ENCODE results near the gene HOXB4.
"Not testable (repeated sequence)": the region's sequence is repeated elsewhere in the genome, so short reads cannot be mapped to it uniquely, and the experiment has no call there.

Gene HOXB4

DNA sequence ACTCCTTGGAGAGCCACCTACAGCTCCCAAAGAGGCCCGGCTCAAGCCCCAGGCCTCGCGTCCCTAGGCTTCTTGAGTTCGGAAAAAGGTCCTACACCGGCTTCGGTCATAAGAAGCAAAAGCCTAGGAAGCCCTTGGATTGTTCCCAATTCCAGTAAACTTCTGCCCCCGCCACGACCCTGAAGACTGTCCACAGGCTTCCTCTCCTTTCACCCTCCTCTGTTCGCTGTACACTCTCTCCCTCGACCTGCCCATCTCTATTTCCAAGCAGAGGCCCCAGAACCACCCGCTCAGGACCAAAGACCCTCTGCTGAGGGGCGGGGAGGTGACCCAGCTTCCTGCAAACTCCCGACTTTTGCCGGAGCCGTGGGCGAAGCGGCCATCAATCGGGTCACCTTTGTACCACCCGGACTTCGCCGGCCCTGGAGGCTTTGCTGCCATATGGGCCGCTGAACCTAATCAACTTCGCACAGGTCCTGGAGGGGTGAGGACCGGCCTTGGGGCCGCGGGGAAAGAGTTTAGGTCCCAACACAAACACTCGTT, 36.0 kb downstream of the HOXB4 start:
- Histone ChIP-seq H3K27me3 (ENCODE audit: control insufficient read depth in 2 of 2, insufficient read depth in 2 of 2, low read length in 2 of 2) (peaks cover 0 to 3% of the 10 kb centered on the region in 2 donors), H3K9ac (ENCODE audit: low read depth in 1 of 2, low read length in 2 of 2) (peak overlapping the region; percentile 69 to 74)

DNA sequence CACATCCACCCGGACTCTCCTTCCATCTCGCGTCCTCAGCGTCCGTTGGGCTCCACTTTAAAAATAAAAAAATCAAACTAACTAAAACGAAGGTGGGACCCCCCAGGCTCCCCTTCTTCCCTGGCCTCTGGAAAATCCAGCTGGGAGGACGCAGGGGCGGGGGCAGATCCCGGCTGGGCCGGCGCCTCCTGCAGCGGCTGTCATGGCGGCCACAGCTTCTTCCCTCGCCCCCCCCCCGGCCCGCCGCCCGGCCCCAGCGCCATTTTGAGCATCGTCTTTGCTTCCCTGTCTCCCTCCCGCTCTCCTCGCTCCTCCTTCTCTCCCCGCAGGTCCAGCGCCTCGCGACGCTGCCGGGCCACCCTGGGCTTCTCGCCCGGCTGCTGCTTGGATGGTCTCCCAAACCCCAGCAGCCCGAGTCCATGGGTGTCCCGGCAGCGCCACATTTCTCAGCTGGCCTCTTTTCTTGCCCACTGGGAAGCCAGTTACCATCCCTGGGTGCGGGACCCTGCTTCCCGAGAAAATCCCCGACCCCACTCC, 36.5 kb downstream of the HOXB4 start:
- Histone ChIP-seq H3K36me3 (ENCODE audit: control insufficient read depth in 2 of 2, insufficient read depth in 2 of 2, low read length in 2 of 2) (no peaks in the 10 kb centered on the region), H3K4me3 (ENCODE audit: low read length in 2 of 2) (peak overlapping the region; percentile 53 to 80), H3K9ac (ENCODE audit: low read depth in 1 of 2, low read length in 2 of 2) (peak overlapping the region; percentile 69 to 74), H3K27ac (ENCODE audit: low read depth in 2 of 2, low read length in 2 of 2) (peak overlapping the region; percentile 82 to 87), H3K9me3 (ENCODE audit: control insufficient read depth in 2 of 2, low read length in 2 of 2) (no peaks in the 10 kb centered on the region), H3K4me1 (ENCODE audit: control insufficient read depth in 2 of 2, insufficient read depth in 2 of 2, low read length in 2 of 2) (peaks cover 9 to 12% of the 10 kb centered on the region in 2 donors), H3K27me3 (ENCODE audit: control insufficient read depth in 2 of 2, insufficient read depth in 2 of 2, low read length in 2 of 2) (peaks cover 0 to 3% of the 10 kb centered on the region in 2 donors)

More for the DNA sequence above, 36.0 kb downstream of the HOXB4 start:
- H3K4me1 ChIP-seq (ENCODE audit: control insufficient read depth in 2 of 2, insufficient read depth in 2 of 2, low read length in 2 of 2) = peaks cover 12% of the 10 kb centered on the region in 2 donors
- no peaks in the 10 kb centered on the region for H3K36me3 ChIP-seq (ENCODE audit: control insufficient read depth in 2 of 2, insufficient read depth in 2 of 2, low read length in 2 of 2)
- H3K27ac ChIP-seq (ENCODE audit: low read depth in 2 of 2, low read length in 2 of 2) = peak overlapping the region; percentile 82 to 87
- H3K9me3 ChIP-seq (ENCODE audit: control insufficient read depth in 2 of 2, low read length in 2 of 2) = no peaks in the 10 kb centered on the region
- H3K4me3 ChIP-seq (ENCODE audit: low read length in 2 of 2) = peak overlapping the region; percentile 53 to 80

DNA sequence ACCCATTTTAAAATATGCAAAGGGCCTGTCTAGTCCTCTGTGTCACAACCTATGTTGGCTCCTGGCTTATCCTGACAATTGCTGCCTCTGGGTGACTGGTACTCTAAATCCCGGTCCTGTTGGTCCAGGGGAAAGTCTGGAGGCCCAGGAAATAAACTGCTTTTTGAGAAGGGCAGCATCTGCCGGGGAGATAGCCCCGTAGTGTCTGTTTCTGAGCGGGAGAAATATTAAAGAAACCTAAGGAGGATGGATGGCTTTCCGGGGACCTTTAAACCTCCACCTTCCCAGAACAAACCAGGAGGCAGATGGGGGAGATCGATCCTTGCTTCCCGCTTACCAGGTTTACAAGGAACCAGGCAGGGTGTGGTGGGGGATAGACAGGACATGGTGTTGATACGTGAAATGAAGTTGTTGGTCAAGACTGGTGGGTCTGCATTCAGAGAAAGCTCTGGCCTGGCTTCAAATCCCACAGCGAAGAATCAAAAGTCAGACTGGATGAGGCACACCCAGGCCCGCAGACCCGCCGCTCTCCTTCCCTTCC, 37.0 kb downstream of the HOXB4 start:
- H3K36me3 ChIP-seq (ENCODE audit: control insufficient read depth in 2 of 2, insufficient read depth in 2 of 2, low read length in 2 of 2) = no peaks in the 10 kb centered on the region
- H3K27ac ChIP-seq (ENCODE audit: low read depth in 2 of 2, low read length in 2 of 2) = peak overlapping the region; percentile 82 to 87
- peak overlapping the region; percentile 53 to 80 for H3K4me3 ChIP-seq (ENCODE audit: low read length in 2 of 2)
- H3K9me3 ChIP-seq (ENCODE audit: control insufficient read depth in 2 of 2, low read length in 2 of 2) = no peaks in the 10 kb centered on the region
- H3K4me1 ChIP-seq (ENCODE audit: control insufficient read depth in 2 of 2, insufficient read depth in 2 of 2, low read length in 2 of 2) = peaks cover 6 to 7% of the 10 kb centered on the region in 2 donors
- peaks cover 0 to 3% of the 10 kb centered on the region in 2 donors for H3K27me3 ChIP-seq (ENCODE audit: control insufficient read depth in 2 of 2, insufficient read depth in 2 of 2, low read length in 2 of 2)
- H3K9ac ChIP-seq (ENCODE audit: low read depth in 1 of 2, low read length in 2 of 2) = peak overlapping the region; percentile 69

DNA sequence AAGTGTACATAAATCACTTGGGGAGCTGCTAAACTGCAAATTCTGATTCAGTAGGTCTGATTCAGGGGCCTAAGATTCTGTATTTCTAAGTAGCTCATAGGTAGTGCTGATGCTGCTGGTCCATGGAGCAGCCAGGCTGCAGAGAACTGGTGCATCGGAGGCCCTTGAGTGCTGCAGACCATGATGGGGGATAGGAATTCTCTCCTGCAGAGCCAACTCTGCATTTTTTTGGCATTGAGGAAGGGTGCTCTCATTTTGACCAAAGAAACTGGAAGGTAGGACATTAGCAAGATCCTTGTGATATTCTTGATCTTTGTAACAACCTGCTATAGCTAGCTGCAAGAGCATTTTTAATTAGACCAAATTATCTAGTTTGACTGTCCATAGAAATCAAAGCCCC, 37.9 kb downstream of the HOXB4 start:
- H3K9ac ChIP-seq (ENCODE audit: low read depth in 1 of 2, low read length in 2 of 2) = no peak overlapping the region
- no peak overlapping the region for H3K4me3 ChIP-seq (ENCODE audit: low read length in 2 of 2)
- H3K9me3 ChIP-seq (ENCODE audit: control insufficient read depth in 2 of 2, low read length in 2 of 2) = no peaks in the 10 kb centered on the region
- no peak overlapping the region for H3K27ac ChIP-seq (ENCODE audit: low read depth in 2 of 2, low read length in 2 of 2)
- H3K27me3 ChIP-seq (ENCODE audit: control insufficient read depth in 2 of 2, insufficient read depth in 2 of 2, low read length in 2 of 2) = peaks cover 0 to 3% of the 10 kb centered on the region in 2 donors
- H3K4me1 ChIP-seq (ENCODE audit: control insufficient read depth in 2 of 2, insufficient read depth in 2 of 2, low read length in 2 of 2) = peaks cover 0 to 2% of the 10 kb centered on the region in 2 donors
- H3K36me3 ChIP-seq (ENCODE audit: control insufficient read depth in 2 of 2, insufficient read depth in 2 of 2, low read length in 2 of 2) = no peaks in the 10 kb centered on the region

DNA sequence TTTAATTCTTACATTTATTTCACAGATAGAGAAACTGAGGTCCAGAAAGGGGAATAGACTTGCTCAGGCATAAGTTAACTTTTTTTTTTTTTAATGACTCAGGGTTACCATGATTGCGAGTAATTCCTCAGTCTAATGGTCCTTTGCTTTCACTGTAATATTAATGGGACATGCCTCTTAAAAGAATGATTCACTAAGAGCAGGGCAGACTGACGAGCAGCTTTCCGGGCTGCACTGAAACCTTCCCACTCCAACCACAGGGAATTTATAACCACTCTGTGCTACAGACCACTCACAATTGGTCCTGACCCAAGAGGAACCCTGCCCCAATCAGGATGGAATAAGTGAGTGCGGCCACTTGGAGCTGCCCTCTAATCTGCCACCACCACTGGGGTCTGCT, 39.0 kb downstream of the HOXB4 start:
- H3K27ac ChIP-seq (ENCODE audit: low read depth in 2 of 2, low read length in 2 of 2) = no peak overlapping the region
- peaks cover 0 to 3% of the 10 kb centered on the region in 2 donors for H3K27me3 ChIP-seq (ENCODE audit: control insufficient read depth in 2 of 2, insufficient read depth in 2 of 2, low read length in 2 of 2)
- no peaks in the 10 kb centered on the region for H3K4me1 ChIP-seq (ENCODE audit: control insufficient read depth in 2 of 2, insufficient read depth in 2 of 2, low read length in 2 of 2)
- H3K9ac ChIP-seq (ENCODE audit: low read depth in 1 of 2, low read length in 2 of 2) = no peak overlapping the region
- no peak overlapping the region for H3K4me3 ChIP-seq (ENCODE audit: low read length in 2 of 2)
- no peaks in the 10 kb centered on the region for H3K9me3 ChIP-seq (ENCODE audit: control insufficient read depth in 2 of 2, low read length in 2 of 2)
- H3K36me3 ChIP-seq (ENCODE audit: control insufficient read depth in 2 of 2, insufficient read depth in 2 of 2, low read length in 2 of 2) = no peaks in the 10 kb centered on the region

DNA sequence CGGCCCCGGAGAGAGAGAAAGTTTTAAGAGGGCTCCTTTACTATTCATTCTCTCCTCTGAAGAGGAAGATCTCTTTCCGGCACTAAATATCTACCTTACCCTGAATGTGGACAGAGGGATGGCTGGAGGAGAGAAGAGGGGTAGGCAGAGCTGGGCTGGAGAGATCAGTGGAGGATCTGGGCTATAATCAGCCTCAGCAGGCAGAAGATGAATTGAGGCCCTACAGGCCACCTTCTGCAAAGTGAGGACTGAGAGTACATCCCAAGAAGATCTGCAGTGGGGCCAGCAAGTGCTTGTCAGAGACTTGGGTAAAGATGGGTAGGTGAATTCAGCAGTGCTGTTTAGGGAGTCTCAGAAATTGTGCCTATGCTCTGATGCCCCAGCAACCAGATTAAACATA, 40.8 kb downstream of the HOXB4 start:
- Histone ChIP-seq H3K4me1 (ENCODE audit: control insufficient read depth in 2 of 2, insufficient read depth in 2 of 2, low read length in 2 of 2) (no peaks in the 10 kb centered on the region), H3K27ac (ENCODE audit: low read depth in 2 of 2, low read length in 2 of 2) (no peak overlapping the region), H3K27me3 (ENCODE audit: control insufficient read depth in 2 of 2, insufficient read depth in 2 of 2, low read length in 2 of 2) (no peaks in the 10 kb centered on the region), H3K36me3 (ENCODE audit: control insufficient read depth in 2 of 2, insufficient read depth in 2 of 2, low read length in 2 of 2) (no peaks in the 10 kb centered on the region), H3K4me3 (ENCODE audit: low read length in 2 of 2) (no peak overlapping the region), H3K9me3 (ENCODE audit: control insufficient read depth in 2 of 2, low read length in 2 of 2) (no peaks in the 10 kb centered on the region), H3K9ac (ENCODE audit: low read depth in 1 of 2, low read length in 2 of 2) (no peak overlapping the region)

DNA sequence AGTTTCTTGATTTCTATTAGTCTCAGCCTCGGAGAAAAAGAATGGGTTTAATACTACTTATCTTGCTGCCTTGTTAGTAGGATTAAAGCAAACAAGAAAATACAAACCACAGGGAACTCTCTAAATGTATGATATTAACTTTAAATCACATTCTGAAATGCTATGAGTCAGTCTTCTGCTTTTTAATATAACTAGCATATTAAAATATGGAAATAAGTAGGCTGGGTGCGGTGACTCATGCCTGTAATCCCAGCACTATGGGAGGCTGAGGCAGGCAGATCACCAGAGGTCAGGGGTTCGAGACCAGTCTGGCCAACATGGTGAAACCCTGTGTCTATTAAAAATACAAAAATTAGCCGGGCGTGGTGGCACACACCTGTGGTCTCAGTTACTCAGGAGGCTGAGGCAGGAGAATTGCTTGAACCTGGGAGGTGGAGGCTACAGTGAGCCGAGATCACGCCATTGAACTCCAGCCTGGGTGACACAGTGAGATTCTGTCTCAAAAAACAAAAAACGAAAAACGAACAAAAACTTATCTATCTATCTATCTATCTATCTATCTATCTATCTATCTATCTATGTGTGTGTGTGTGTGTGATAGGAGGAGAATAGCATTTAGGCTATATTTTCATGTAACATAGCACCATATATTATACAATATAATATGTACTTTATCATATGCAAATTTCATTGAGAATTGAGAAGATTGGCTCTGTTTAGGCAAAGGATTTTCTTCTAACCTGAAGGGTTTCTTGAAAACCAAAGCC, 42.2 kb downstream of the HOXB4 start:
- H3K4me3 ChIP-seq (ENCODE audit: low read length in 2 of 2); H3K27ac ChIP-seq (ENCODE audit: low read depth in 2 of 2, low read length in 2 of 2); H3K9me3 ChIP-seq (ENCODE audit: control insufficient read depth in 2 of 2, low read length in 2 of 2); H3K36me3 ChIP-seq (ENCODE audit: control insufficient read depth in 2 of 2, insufficient read depth in 2 of 2, low read length in 2 of 2); H3K9ac ChIP-seq (ENCODE audit: low read depth in 1 of 2, low read length in 2 of 2); H3K4me1 ChIP-seq (ENCODE audit: control insufficient read depth in 2 of 2, insufficient read depth in 2 of 2, low read length in 2 of 2); H3K27me3 ChIP-seq (ENCODE audit: control insufficient read depth in 2 of 2, insufficient read depth in 2 of 2, low read length in 2 of 2): not testable (repeated sequence)

DNA sequence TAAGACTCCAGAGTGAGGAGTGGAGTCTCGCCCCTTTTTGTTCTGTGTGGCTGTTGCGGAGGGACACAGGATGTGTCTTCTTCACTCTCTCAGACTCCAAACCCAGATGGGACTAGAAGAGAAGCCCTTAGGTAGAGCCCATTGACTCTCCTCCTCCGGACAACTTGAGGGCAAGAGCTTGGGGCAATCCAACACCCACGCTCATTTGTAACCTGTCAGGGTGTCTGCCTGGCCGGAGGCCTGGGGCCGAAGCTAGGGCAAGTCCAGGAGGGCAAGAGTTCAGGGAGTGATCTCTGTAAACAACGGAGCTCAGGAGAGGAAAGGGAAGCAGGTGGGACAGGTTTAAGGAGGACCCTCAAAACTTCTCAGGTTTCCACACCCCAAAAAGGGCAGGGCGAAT, 45.9 kb downstream of the HOXB4 start:
- no peaks in the 10 kb centered on the region for H3K9me3 ChIP-seq (ENCODE audit: control insufficient read depth in 2 of 2, low read length in 2 of 2)
- H3K4me3 ChIP-seq (ENCODE audit: low read length in 2 of 2) = no peak overlapping the region
- H3K4me1 ChIP-seq (ENCODE audit: control insufficient read depth in 2 of 2, insufficient read depth in 2 of 2, low read length in 2 of 2) = no peaks in the 10 kb centered on the region
- H3K27me3 ChIP-seq (ENCODE audit: control insufficient read depth in 2 of 2, insufficient read depth in 2 of 2, low read length in 2 of 2) = peaks cover 0 to 2% of the 10 kb centered on the region in 2 donors
- no peak overlapping the region for H3K9ac ChIP-seq (ENCODE audit: low read depth in 1 of 2, low read length in 2 of 2)
- H3K27ac ChIP-seq (ENCODE audit: low read depth in 2 of 2, low read length in 2 of 2) = no peak overlapping the region
- H3K36me3 ChIP-seq (ENCODE audit: control insufficient read depth in 2 of 2, insufficient read depth in 2 of 2, low read length in 2 of 2) = no peaks in the 10 kb centered on the region

DNA sequence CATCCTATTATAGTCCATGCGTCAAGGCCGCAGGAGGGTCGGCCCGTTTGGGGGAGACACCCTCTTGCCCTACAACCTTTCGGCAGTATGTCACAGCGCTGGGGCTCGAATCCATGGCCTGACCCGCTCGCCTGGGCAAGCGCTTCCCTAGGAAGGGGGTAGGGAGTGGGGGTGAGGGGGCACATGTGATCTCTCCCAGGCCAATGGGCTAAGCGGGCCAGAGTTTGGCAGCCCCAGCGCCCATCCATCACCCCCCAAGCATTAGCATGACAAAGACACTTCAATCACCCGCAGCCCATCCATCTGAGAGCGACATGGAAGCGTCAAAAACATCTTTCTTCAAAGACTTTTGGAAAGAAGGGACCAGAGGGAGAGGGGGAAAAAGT, 47.3 kb downstream of the HOXB4 start, which contains the start of gene HOXB1:
HOXB1 (minus strand) TSS at position 125 of the 386 bp plus-strand sequence; CDS start at position 18, 107 bp downstream.
- Histone ChIP-seq H3K9me3 (ENCODE audit: control insufficient read depth in 2 of 2, low read length in 2 of 2) (no peaks in the 10 kb centered on the region), H3K27me3 (ENCODE audit: control insufficient read depth in 2 of 2, insufficient read depth in 2 of 2, low read length in 2 of 2) (peaks cover 4 to 8% of the 10 kb centered on the region in 2 donors), H3K36me3 (ENCODE audit: control insufficient read depth in 2 of 2, insufficient read depth in 2 of 2, low read length in 2 of 2) (no peaks in the 10 kb centered on the region), H3K27ac (ENCODE audit: low read depth in 2 of 2, low read length in 2 of 2) (no peak within 1 kb of the TSS), H3K4me3 (ENCODE audit: low read length in 2 of 2) (no peak within 1 kb of the TSS), H3K4me1 (ENCODE audit: control insufficient read depth in 2 of 2, insufficient read depth in 2 of 2, low read length in 2 of 2) (no peaks in the 10 kb centered on the region), H3K9ac (ENCODE audit: low read depth in 1 of 2, low read length in 2 of 2) (no peak within 1 kb of the TSS)

DNA sequence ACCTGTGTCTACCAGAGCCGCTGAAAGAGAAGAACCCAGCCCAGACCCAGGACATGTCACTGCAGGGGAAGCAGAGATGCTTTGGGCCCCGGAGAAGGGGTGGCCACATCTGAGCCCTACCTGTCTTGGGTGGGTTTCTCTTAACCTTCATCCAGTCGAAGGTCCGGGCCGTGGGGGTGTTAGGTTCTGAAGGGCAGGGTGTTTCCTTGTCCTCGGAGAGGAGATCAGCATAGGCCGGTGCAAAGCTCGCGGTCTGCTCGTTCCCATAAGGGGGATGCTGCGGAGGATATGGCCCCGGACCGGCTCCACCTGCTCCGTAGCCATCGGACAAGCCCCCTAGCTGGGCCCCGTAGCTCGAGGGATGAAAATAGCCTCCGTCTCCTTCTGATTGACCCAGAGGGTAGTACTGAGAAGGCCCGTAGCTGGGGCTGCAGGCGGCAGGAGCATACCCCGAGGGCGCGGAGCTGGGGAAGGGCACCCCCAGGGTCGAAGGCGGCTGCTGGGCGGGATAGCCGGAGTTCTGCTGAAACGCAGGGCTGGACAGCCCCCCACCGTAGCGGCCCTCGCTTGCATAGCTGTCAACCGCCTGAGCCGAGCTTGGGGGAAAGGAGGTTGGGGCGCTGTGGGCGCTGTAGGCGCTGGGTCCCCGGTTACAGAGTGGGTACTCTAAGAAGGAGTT, 47.8 kb downstream of the HOXB4 start:
- H3K4me1 ChIP-seq (ENCODE audit: control insufficient read depth in 2 of 2, insufficient read depth in 2 of 2, low read length in 2 of 2) = no peaks in the 10 kb centered on the region
- H3K9ac ChIP-seq (ENCODE audit: low read depth in 1 of 2, low read length in 2 of 2) = no peak overlapping the region
- H3K27ac ChIP-seq (ENCODE audit: low read depth in 2 of 2, low read length in 2 of 2) = no peak overlapping the region
- H3K36me3 ChIP-seq (ENCODE audit: control insufficient read depth in 2 of 2, insufficient read depth in 2 of 2, low read length in 2 of 2) = no peaks in the 10 kb centered on the region
- H3K9me3 ChIP-seq (ENCODE audit: control insufficient read depth in 2 of 2, low read length in 2 of 2) = no peaks in the 10 kb centered on the region
- H3K4me3 ChIP-seq (ENCODE audit: low read length in 2 of 2) = no peak overlapping the region
- H3K27me3 ChIP-seq (ENCODE audit: control insufficient read depth in 2 of 2, insufficient read depth in 2 of 2, low read length in 2 of 2) = peaks cover 4 to 8% of the 10 kb centered on the region in 2 donors
